HG03439 (cell line): ENCODE measurements around the gene TRAPPC3.

Experiments
- ATAC-seq: cut with Tn5 transposase; IDR thresholded peaks from one replicate; pipeline ENCODE4 v1.9.1; 2021; ENCODE audit warnings: mild to moderate bottlenecking, moderate library complexity; ENCODE audit not compliant: unreplicated experiment

The TRAPPC3 gene

DNA sequence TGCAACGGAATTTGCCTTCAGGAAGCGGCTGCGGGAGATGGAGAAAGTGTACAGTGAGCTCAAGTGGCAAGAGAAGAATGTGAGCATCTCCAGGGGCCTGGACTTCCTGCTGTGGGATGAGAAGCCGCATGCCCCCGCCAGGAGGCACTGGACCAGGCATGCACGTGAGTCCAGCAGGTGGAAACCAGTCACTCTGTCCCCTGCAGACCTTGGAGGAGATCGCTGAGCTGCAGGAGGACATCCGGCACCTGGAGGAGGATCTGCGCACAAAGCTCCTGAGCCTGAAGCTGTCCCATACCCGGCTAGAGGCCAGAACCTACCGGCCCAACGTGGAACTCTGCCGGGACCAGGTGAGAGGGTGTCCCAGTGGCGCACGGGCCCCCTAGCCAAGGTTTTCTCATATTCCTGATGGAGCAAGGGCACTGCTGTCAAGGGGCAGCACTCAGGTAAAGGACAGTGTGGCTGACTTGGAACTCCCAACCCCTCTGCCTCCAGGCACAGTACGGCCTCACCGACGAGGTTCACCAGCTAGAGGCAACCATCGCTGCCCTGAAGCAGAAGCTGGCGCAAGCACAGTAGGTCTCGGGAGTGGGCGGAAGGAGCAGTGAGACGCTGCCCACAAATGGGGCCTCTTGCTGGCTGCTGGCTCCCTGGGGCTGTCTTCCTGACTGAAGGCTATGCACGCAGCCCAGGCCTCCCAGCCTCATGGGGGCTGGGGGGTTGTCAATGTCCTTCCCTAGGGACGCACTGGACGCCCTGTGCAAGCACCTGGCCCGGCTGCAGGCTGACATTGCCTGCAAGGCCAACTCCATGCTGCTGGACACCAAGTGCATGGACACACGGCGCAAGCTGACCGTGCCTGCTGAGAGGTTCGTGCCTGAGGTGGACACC lies 61.8 kb downstream of the TRAPPC3 start:
- no peak for ATAC-seq
